Gastroesophageal sphincter (tissue), 3 donors: ENCODE measurements around the gene BTBD17.

Source experiments
- CTCF ChIP-seq, 4 experiments: fragments of 200-600 bp in 2 of 4; fragments of 450-650 bp in 2 of 4; sonication (generic) in 1 of 4; IDR thresholded peaks; one replicate each; pipeline ENCODE4 v1.5.1; 2017 to 2019; ENCODE audit warnings: antibody characterized with exemption in 4 of 4, mild to moderate bottlenecking in 2 of 4, moderate library complexity in 2 of 4
- POLR2AphosphoS5 ChIP-seq: sonication (generic); formaldehyde crosslinking; IDR thresholded peaks from one replicate; pipeline ENCODE4 v1.6.1; 2017; ENCODE audit warnings: antibody characterized with exemption

- TF ChIP-seq CTCF (IDR thresholded peaks at IDR 0.05) (no peak), POLR2AphosphoS5 (no peak)
These were observed 32.7 kb upstream of the BTBD17 start for GRCh38 chr17:74394275-74394950.
